Vagina (tissue), 2 donors: Measurements from ENCODE around the gene GFER.
"Not testable (repeated sequence)": the region's sequence is repeated elsewhere in the genome, so short reads cannot be mapped to it uniquely, and the experiment has no call there.

Experiments used
- POLR2A ChIP-seq, 2 donors: fragments of 450-650 bp; IDR thresholded peaks; one replicate each; pipeline ENCODE4 v1.6.1; 2017; ENCODE audit warnings: antibody characterized with exemption in 2 of 2, mild to moderate bottlenecking in 2 of 2, moderate library complexity in 2 of 2
- POLR2AphosphoS5 ChIP-seq, 2 donors: sonication (generic); formaldehyde crosslinking; IDR thresholded peaks; one replicate each; pipeline ENCODE4 v1.9.0; 2017; ENCODE audit warnings: antibody characterized with exemption in 2 of 2, mild to moderate bottlenecking in 2 of 2, low read depth in 1 of 2; ENCODE audit not compliant: insufficient read depth in 1 of 2
- TF ChIP-seq, protein P1 (sequence below), 3 experiments: fragments of 450-650 bp in 2 of 3; fragments of 200-600 bp in 1 of 3; sonication (generic) in 1 of 3; IDR thresholded peaks; one replicate each; pipeline ENCODE4 v1.5.1; 2017 to 2019; ENCODE audit warnings: antibody characterized with exemption in 3 of 3, mild to moderate bottlenecking in 2 of 3, moderate library complexity in 2 of 3

DNA sequence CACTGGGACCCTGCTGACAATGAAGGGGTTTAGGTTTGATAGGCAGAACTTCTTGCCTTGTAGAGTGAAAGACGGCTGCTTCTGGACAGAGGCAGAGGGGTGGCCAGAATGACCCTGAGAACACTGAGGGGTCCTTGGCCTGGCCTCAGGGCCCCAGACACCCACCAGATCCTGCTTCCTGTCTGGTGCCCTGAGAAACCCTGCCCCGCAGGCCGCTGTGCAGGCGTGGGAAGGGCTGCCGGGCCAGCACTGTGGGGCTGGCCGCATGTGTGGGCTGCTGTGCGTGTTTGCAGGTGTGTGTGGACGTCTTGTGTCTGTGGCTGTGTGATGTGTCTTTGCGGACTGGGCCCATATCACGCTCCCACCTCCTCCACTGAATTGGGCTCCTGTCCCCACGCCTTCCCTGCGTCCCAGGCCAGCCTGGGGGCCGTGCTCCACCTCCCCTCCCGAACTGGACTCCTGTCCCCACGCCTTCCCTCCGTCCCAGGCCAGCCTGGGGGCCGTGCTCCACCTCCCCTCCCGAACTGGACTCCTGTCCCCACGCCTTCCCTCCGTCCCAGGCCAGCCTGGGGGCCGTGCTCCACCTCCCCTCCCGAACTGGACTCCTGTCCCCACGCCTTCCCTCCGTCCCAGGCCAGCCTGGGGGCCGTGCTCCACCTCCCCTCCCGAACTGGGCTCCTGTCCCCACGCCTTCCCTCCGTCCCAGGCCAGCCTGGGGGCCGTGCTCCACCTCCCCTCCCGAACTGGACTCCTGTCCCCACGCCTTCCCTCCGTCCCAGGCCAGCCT lies 50.1 kb downstream of the GFER start:
- TF ChIP-seq, protein P1, sequence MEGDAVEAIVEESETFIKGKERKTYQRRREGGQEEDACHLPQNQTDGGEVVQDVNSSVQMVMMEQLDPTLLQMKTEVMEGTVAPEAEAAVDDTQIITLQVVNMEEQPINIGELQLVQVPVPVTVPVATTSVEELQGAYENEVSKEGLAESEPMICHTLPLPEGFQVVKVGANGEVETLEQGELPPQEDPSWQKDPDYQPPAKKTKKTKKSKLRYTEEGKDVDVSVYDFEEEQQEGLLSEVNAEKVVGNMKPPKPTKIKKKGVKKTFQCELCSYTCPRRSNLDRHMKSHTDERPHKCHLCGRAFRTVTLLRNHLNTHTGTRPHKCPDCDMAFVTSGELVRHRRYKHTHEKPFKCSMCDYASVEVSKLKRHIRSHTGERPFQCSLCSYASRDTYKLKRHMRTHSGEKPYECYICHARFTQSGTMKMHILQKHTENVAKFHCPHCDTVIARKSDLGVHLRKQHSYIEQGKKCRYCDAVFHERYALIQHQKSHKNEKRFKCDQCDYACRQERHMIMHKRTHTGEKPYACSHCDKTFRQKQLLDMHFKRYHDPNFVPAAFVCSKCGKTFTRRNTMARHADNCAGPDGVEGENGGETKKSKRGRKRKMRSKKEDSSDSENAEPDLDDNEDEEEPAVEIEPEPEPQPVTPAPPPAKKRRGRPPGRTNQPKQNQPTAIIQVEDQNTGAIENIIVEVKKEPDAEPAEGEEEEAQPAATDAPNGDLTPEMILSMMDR (IDR thresholded peaks at IDR 0.05) = not testable (repeated sequence)
- not testable (repeated sequence) for TF ChIP-seq POLR2A (IDR thresholded peaks at IDR 0.05); POLR2AphosphoS5 (IDR thresholded peaks at IDR 0.05; ENCODE audit: insufficient read depth in 1 of 2, low read depth in 1 of 2)
